ENCODE measurements around the gene CCDC60.

The CCDC60 gene

GRCh38 chr12:119463211-119463926, 128.8 kb downstream of the CCDC60 start:
- Mint-ChIP-seq H3K27me3 (ENCODE audit: low read depth) (peaks cover 10% of the 10 kb centered on the region), H3K4me3 (no peak overlapping the region), H3K4me1 (no peaks in the 10 kb centered on the region), H3K36me3 (ENCODE audit: low read depth) (no peaks in the 10 kb centered on the region), H3K9me3 (no peaks in the 10 kb centered on the region), H3K27ac (no peak overlapping the region)
- no peak for TF ChIP-seq CTCF (IDR thresholded peaks at IDR 0.05; ENCODE audit: unreplicated experiment in 3 of 3)

- Mint-ChIP-seq H3K4me1 (no peaks in the 10 kb centered on the region), H3K36me3 (ENCODE audit: low read depth) (no peaks in the 10 kb centered on the region), H3K27ac (no peak overlapping the region), H3K27me3 (ENCODE audit: low read depth) (peaks cover 15% of the 10 kb centered on the region), H3K4me3 (no peak overlapping the region), H3K9me3 (no peaks in the 10 kb centered on the region)
- TF ChIP-seq CTCF (IDR thresholded peaks at IDR 0.05; ENCODE audit: unreplicated experiment in 3 of 3): no peak
These were observed 133.8 kb downstream of the CCDC60 start for GRCh38 chr12:119468296-119468695.

- Mint-ChIP-seq H3K4me3 (no peak overlapping the region), H3K36me3 (ENCODE audit: low read depth) (no peaks in the 10 kb centered on the region), H3K27ac (no peak overlapping the region), H3K27me3 (ENCODE audit: low read depth) (peaks cover 16% of the 10 kb centered on the region), H3K9me3 (no peaks in the 10 kb centered on the region), H3K4me1 (no peaks in the 10 kb centered on the region)
- no peak for TF ChIP-seq CTCF (IDR thresholded peaks at IDR 0.05; ENCODE audit: unreplicated experiment in 3 of 3)
These were observed 141.1 kb downstream of the CCDC60 start for GRCh38 chr12:119475650-119476049.

GRCh38 chr12:119476951-119477350, 142.4 kb downstream of the CCDC60 start:
- Mint-ChIP-seq H3K27ac (no peak overlapping the region), H3K27me3 (ENCODE audit: low read depth) (peaks cover 12% of the 10 kb centered on the region), H3K36me3 (ENCODE audit: low read depth) (no peaks in the 10 kb centered on the region), H3K9me3 (no peaks in the 10 kb centered on the region), H3K4me3 (no peak overlapping the region), H3K4me1 (no peaks in the 10 kb centered on the region)
- no peak for TF ChIP-seq CTCF (IDR thresholded peaks at IDR 0.05; ENCODE audit: unreplicated experiment in 3 of 3)

- Mint-ChIP-seq H3K36me3 (ENCODE audit: low read depth) (no peaks in the 10 kb centered on the region), H3K27ac (no peak overlapping the region), H3K27me3 (ENCODE audit: low read depth) (peaks cover 5% of the 10 kb centered on the region), H3K9me3 (peaks cover 4% of the 10 kb centered on the region), H3K4me3 (no peak overlapping the region), H3K4me1 (no peaks in the 10 kb centered on the region)
- TF ChIP-seq CTCF (IDR thresholded peaks at IDR 0.05; ENCODE audit: unreplicated experiment in 3 of 3): no peak
These were observed 144.6 kb downstream of the CCDC60 start for GRCh38 chr12:119479121-119479561.

- no peaks in the 10 kb centered on the region for H3K36me3 Mint-ChIP-seq (ENCODE audit: low read depth)
- H3K4me1 Mint-ChIP-seq: no peaks in the 10 kb centered on the region
- H3K27me3 Mint-ChIP-seq (ENCODE audit: low read depth): peaks cover 10% of the 10 kb centered on the region
- H3K27ac Mint-ChIP-seq: no peak overlapping the region
- no peak overlapping the region for H3K4me3 Mint-ChIP-seq
- TF ChIP-seq CTCF (IDR thresholded peaks at IDR 0.05; ENCODE audit: unreplicated experiment in 3 of 3): no peak
- H3K9me3 Mint-ChIP-seq: peaks cover 4% of the 10 kb centered on the region
These were observed 146.0 kb downstream of the CCDC60 start for GRCh38 chr12:119480551-119480950.
